Naive thymus-derived CD4-positive, alpha-beta T cell (primary cell): ENCODE results near the gene ADGRG3. TPM values are rescaled to one million over a fixed set of nuclear protein-coding genes. Genes with fewer than 3 reads are reported as not detected.
A peak's percentile ranks its signal among the peaks of the same experiment; 100 is the strongest.

Experiments
- ATAC-seq: fragments of 150-1000 bp; cut with Tn5 transposase; 2 replicates; pipeline ENCODE4 v1.10.0; 2021; ENCODE audit warnings: mild to moderate bottlenecking, moderate library complexity
- CTCF ChIA-PET: fragments of 350-600 bp; sonication (Branson Sonifier 250); formaldehyde crosslinking; loops from one replicate; lab custom pipeline; 2021; ENCODE audit warnings: antibody characterized with exemption; lab: Charles Lee
- POLR2A ChIA-PET: fragments of 350-600 bp; sonication (Branson Sonifier 250); formaldehyde crosslinking; loops from one replicate; lab custom pipeline; 2021; ENCODE audit warnings: antibody characterized with exemption, inconsistent platforms; lab: Charles Lee
- DNase-seq, 9 donors: peaks; one replicate each; pipeline versions ENCODE4 v3.0.0 to v3.0.0-alpha.2; 2020 to 2022; ENCODE audit warnings: mixed read lengths in 1 of 9
- H3K27ac ChIP-seq: one replicate; pipeline ENCODE4 v1.7.0; 2013; ENCODE audit warnings: mild to moderate bottlenecking, low read depth, low read length, moderate library complexity
- H3K27me3 ChIP-seq, 2 donors: one replicate each; pipeline ENCODE4 v1.7.0; 2013; ENCODE audit warnings: low read length in 2 of 2, mild to moderate bottlenecking in 2 of 2, moderate library complexity in 2 of 2; ENCODE audit not compliant: control insufficient read depth in 2 of 2, insufficient read depth in 2 of 2
- H3K36me3 ChIP-seq, 3 experiments: 1 replicate in 2 of 3; 2 replicates in 1 of 3; pipeline ENCODE4 v1.7.0; 2013; ENCODE audit warnings: low read length in 3 of 3, mild to moderate bottlenecking in 3 of 3, moderate library complexity in 1 of 3; ENCODE audit not compliant: insufficient read depth in 3 of 3, control insufficient read depth in 2 of 3
- H3K4me1 ChIP-seq, 2 donors: one replicate each; pipeline ENCODE4 v1.7.0; 2013; ENCODE audit warnings: low read length in 2 of 2, mild to moderate bottlenecking in 2 of 2, moderate library complexity in 1 of 2; ENCODE audit not compliant: control insufficient read depth in 2 of 2, insufficient read depth in 2 of 2
- H3K4me3 ChIP-seq: 2 replicates; pipeline ENCODE4 v1.7.0; 2013; ENCODE audit warnings: mild to moderate bottlenecking, low read length
- H3K9me3 ChIP-seq, 3 experiments: 1 replicate in 2 of 3; 2 replicates in 1 of 3; pipeline ENCODE4 v1.7.0; 2013; ENCODE audit warnings: low read length in 3 of 3; ENCODE audit not compliant: control insufficient read depth in 2 of 3
- H3K27ac Mint-ChIP-seq, 9 donors: one replicate each; pipeline ENCODE4 v1.8.0; 2020 to 2022; ENCODE audit warnings: mixed read lengths in 9 of 9, mild to moderate bottlenecking in 8 of 9, moderate library complexity in 5 of 9, inconsistent platforms in 2 of 9
- H3K27me3 Mint-ChIP-seq, 5 donors: one replicate each; pipeline ENCODE4 v1.8.0; 2021 to 2022; ENCODE audit warnings: mixed read lengths in 5 of 5, mild to moderate bottlenecking in 1 of 5
- H3K36me3 Mint-ChIP-seq, 5 donors: one replicate each; pipeline ENCODE4 v1.8.0; 2020 to 2022; ENCODE audit warnings: mixed read lengths in 5 of 5, mild to moderate bottlenecking in 3 of 5, inconsistent platforms in 1 of 5
- H3K4me1 Mint-ChIP-seq, 7 donors: one replicate each; pipeline ENCODE4 v1.8.0; 2020 to 2022; ENCODE audit warnings: mixed read lengths in 7 of 7, mild to moderate bottlenecking in 3 of 7, inconsistent platforms in 1 of 7
- H3K4me3 Mint-ChIP-seq, 10 donors: one replicate each; pipeline ENCODE4 v1.8.0; 2020 to 2022; ENCODE audit warnings: mild to moderate bottlenecking in 10 of 10, mixed read lengths in 10 of 10, moderate library complexity in 6 of 10, inconsistent platforms in 2 of 10
- H3K9me3 Mint-ChIP-seq, 11 donors: one replicate each; pipeline ENCODE4 v1.8.0; 2020 to 2022; ENCODE audit warnings: mixed read lengths in 11 of 11, mild to moderate bottlenecking in 4 of 11, inconsistent platforms in 1 of 11, moderate library complexity in 1 of 11
- intact Hi-C, 2 donors: fragments of 100-400 bp; cut with micrococcal nuclease; formaldehyde crosslinking; loops; one replicate each; pipeline ENCODE4 v1.15.1; 2023
- polyA plus RNA-seq, 2 donors: library from polyadenylated mRNA; unstranded; fragments of 300-500 nt; fragmentation: Illumina TruSeq; gene quantifications; one replicate each; pipeline ENCODE4 v1.2.3, GENCODE V29; 2021
- total RNA-seq, 6 experiments: library from RNA in 5 of 6; stranded (reverse) in 5 of 6; gene quantifications; 1 replicate in 5 of 6; 2 replicates in 1 of 6; pipeline ENCODE4 v1.2.3 and lab custom pipeline; 2021 to 2026

Gene ADGRG3
- total and polyA plus RNA-seq, 7 experiments from 2014 or later: 4.9 to 14.1 TPM; not detected in 5

DNA sequence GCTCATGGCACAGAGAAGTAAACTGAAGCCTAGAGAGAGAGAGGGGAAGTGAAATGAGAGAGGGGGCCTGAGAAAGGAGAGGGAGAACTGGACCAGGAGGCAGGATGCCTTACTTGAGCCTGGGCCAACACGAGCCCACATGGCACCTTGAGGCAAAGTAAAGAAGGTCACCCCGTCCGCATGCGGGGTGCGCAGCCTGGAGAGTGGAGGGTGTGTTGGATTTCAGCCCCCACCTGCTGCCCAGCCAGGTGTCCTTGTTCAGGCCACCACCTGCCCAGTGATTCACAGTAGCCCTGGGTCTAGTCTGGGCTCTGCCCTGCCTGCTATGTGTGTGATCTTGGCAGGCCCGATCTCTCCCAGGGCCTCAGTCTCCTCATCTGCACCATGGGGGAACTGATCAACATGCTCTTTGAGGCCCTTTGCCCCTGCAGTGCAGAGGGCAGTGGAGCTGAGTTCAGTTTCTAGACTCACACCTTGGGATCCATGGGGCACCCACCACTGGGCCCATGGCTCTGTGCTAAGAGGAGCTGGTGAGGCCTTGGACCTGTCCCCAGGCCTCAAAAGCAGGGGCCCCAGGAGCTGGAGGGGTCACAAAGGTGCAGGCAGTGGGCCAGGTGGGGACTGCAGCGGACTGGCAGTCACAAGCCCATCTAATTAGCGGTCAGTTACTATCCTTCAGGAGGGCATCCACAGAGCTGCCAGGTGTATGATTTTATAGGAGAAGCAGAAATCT, 16.7 kb downstream of the ADGRG3 start:
- Mint-ChIP-seq H3K4me3 (no peak overlapping the region), H3K4me1 (peaks cover 7 to 13% (median 10%) of the 10 kb centered on the region in 7 donors), H3K9me3 (no peaks in the 10 kb centered on the region), H3K27ac (no peak overlapping the region), H3K27me3 (no peaks in the 10 kb centered on the region), H3K36me3 (no peaks in the 10 kb centered on the region)
- DNase-seq: no peak
- H3K27me3 ChIP-seq: no peaks in the 10 kb centered on the region
- ATAC-seq: no peak
- intact Hi-C loops: no loop called here
- H3K4me1 ChIP-seq: peaks cover 3 to 5% of the 10 kb centered on the region in 2 donors
- no peaks in the 10 kb centered on the region for H3K36me3 ChIP-seq
- POLR2A ChIA-PET: no interaction called here
- no peak overlapping the region for H3K27ac ChIP-seq
- H3K4me3 ChIP-seq: no peak overlapping the region
- no peaks in the 10 kb centered on the region for H3K9me3 ChIP-seq
- CTCF ChIA-PET: interaction anchor here (0.6 kb wide), 1 partner anchor 150 kb away, joined by 3 read pairs; no protein-coding TSS in a partner anchor

- Histone ChIP-seq H3K27ac (no peak overlapping the region), H3K4me3 (no peak overlapping the region), H3K4me1 (peaks cover 10 to 12% of the 10 kb centered on the region in 2 donors), H3K9me3 (no peaks in the 10 kb centered on the region), H3K36me3 (no peaks in the 10 kb centered on the region), H3K27me3 (no peaks in the 10 kb centered on the region)
- ATAC-seq: no peak
- Mint-ChIP-seq H3K27ac (no peak overlapping the region), H3K4me1 (peaks cover 12 to 18% (median 15%) of the 10 kb centered on the region in 7 donors), H3K9me3 (no peaks in the 10 kb centered on the region), H3K36me3 (no peaks in the 10 kb centered on the region), H3K4me3 (no peak overlapping the region), H3K27me3 (no peaks in the 10 kb centered on the region)
- intact Hi-C loops: no loop called here
- no peak for DNase-seq
- ChIA-PET CTCF (interaction anchor here (0.6 kb wide), 1 partner anchor 151 kb away, joined by 3 read pairs; no protein-coding TSS in a partner anchor), POLR2A (no interaction called here)
These were observed 17.5 kb downstream of the ADGRG3 start for GRCh38 chr16:57685633-57686032.

GRCh38 chr16:57686577-57686976, 18.5 kb downstream of the ADGRG3 start:
- Mint-ChIP-seq H3K9me3 (no peaks in the 10 kb centered on the region), H3K27ac (no peak overlapping the region), H3K4me3 (no peak overlapping the region), H3K4me1 (peaks cover 12 to 20% (median 16%) of the 10 kb centered on the region in 7 donors), H3K36me3 (no peaks in the 10 kb centered on the region), H3K27me3 (no peaks in the 10 kb centered on the region)
- DNase-seq: no peak
- ATAC-seq: no peak
- peaks cover 10 to 12% of the 10 kb centered on the region in 2 donors for H3K4me1 ChIP-seq
- H3K36me3 ChIP-seq: no peaks in the 10 kb centered on the region
- no peaks in the 10 kb centered on the region for H3K9me3 ChIP-seq
- H3K27ac ChIP-seq: no peak overlapping the region
- no peaks in the 10 kb centered on the region for H3K27me3 ChIP-seq
- ChIA-PET POLR2A (no interaction called here), CTCF (interaction anchor here (1.1 kb wide), 1 partner anchor 820 kb away, joined by 3 read pairs; no protein-coding TSS in a partner anchor)
- intact Hi-C loops: no loop called here
- no peak overlapping the region for H3K4me3 ChIP-seq

DNA sequence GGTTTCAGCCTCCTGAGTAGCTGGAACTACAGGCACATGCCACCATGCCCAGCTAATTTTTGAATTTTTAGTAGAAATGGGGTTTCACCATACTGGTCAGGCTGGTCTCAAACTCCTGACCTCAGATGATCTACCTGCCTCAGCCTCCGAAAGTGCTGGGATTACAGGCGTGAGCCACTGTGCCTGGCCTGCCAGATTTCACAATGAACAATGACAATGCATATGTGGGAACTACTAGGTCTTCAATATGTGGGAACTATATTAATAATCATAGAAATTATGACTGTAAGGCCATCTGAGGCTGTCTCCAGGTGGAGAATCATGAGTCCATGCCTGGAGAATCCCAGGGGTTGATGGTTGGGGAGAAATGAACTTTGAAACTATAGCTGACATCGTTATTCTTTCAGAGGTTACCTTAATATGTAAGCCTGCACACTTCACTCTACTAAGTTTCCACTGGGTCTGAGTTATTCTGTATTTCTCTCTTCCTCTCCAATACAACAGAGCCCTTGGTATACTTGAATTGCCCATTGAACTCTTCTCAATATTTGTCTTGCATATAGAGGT, 19.3 kb downstream of the ADGRG3 start:
- peak overlapping the region in 8 of 9 donors; percentile 10 to 82 (median 50) for H3K27ac Mint-ChIP-seq

DNA sequence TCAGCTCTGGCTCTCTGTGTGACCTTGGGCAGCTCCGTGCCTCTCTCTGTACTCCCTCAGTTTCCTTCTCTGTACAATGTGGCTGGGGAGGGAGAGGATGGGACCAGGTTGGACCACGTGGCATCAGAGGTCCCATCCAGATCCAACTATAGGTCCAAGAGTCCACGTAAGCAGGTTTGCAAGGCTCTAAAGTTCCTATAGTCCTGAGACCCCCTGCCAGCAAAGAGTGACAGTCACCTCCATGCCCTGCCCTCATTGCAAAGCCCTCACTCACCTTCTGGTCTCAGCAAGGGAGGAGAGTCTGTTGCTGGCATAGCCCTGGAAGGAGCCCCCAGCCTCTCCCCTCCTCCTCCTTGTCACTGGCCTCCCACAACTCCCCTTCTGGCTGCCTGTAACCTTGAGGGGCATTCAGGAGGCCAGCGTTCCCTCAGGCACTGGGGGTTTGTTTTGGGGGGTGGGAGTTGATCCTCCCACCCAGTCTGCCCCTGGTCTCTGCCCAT, 20.4 kb downstream of the ADGRG3 start:
- H3K9me3 Mint-ChIP-seq: no peaks in the 10 kb centered on the region
- ChIA-PET POLR2A (no interaction called here), CTCF (no interaction called here)
- no peaks in the 10 kb centered on the region for H3K9me3 ChIP-seq
- H3K4me1 Mint-ChIP-seq: peaks cover 12 to 20% (median 16%) of the 10 kb centered on the region in 7 donors
- no peak overlapping the region for H3K4me3 Mint-ChIP-seq
- ATAC-seq (no peak), DNase-seq (no peak)
- peak overlapping the region; percentile 24 to 91 (median 88) for H3K27ac Mint-ChIP-seq
- H3K4me1 ChIP-seq: peaks cover 10 to 12% of the 10 kb centered on the region in 2 donors
- H3K27me3 Mint-ChIP-seq: peaks cover 0 to 9% (median 0%) of the 10 kb centered on the region in 5 donors
- no peaks in the 10 kb centered on the region for H3K36me3 Mint-ChIP-seq
- no peaks in the 10 kb centered on the region for H3K36me3 ChIP-seq
- H3K27me3 ChIP-seq: no peaks in the 10 kb centered on the region
- H3K4me3 ChIP-seq: no peak overlapping the region
- H3K27ac ChIP-seq: no peak overlapping the region
- intact Hi-C loops: no loop called here

More for the DNA sequence above, 19.3 kb downstream of the ADGRG3 start:
- Histone ChIP-seq H3K4me3 (no peak overlapping the region), H3K36me3 (no peaks in the 10 kb centered on the region), H3K4me1 (peaks cover 10 to 12% of the 10 kb centered on the region in 2 donors), H3K27me3 (no peaks in the 10 kb centered on the region), H3K9me3 (no peaks in the 10 kb centered on the region), H3K27ac (no peak overlapping the region)
- ChIA-PET CTCF (interaction anchor here (1.1 kb wide), 1 partner anchor 821 kb away, joined by 3 read pairs; no protein-coding TSS in a partner anchor), POLR2A (no interaction called here)
- H3K9me3 Mint-ChIP-seq: no peaks in the 10 kb centered on the region
- peaks cover 0 to 3% (median 0%) of the 10 kb centered on the region in 5 donors for H3K27me3 Mint-ChIP-seq
- H3K36me3 Mint-ChIP-seq: no peaks in the 10 kb centered on the region
- no peak overlapping the region for H3K4me3 Mint-ChIP-seq
- ATAC-seq (no peak), DNase-seq (no peak)
- intact Hi-C loops: no loop called here
- peaks cover 12 to 20% (median 16%) of the 10 kb centered on the region in 7 donors for H3K4me1 Mint-ChIP-seq

DNA sequence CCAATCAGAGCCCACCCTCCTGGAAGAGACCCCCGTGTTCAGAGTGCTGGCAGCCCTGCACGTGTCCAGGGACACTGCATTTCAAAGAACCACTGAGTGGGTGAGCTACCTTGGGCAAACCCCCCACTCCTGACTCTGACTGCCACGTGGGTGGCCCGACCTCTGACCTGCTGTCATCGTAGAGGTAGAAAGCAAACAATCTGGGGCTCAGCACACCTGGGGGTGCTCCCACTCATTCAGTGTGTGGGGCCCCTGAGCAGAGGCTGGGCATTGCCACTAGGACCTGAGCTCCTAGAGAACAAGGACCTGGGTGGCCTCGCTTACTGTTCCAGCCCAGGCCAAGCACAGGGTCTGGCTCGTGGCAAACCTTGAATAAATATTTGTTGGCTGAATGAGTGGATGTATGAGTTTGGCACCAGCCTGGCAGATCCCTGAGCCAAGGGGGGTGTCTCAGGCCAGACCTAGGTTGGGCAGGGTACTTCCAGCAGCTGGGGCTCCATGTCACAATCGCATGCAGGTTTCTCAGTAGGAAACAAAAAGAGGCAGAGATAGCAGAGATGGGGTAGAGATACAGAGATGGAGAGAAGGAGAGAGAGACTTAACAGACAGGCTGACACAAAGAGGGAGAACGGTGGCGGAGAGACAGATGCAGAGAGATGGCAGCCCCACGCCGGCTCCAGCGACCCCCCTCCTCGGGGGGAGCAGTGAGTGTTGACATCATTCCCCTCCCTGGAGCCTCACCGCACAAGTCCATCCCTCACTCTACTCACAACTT, 21.1 kb downstream of the ADGRG3 start:
- Mint-ChIP-seq H3K9me3 (no peaks in the 10 kb centered on the region), H3K4me1 (peaks cover 12 to 20% (median 16%) of the 10 kb centered on the region in 7 donors), H3K27me3 (peaks cover 0 to 9% (median 0%) of the 10 kb centered on the region in 5 donors), H3K27ac (peak overlapping the region; percentile 86 to 91 (median 90)), H3K4me3 (peak overlapping the region; percentile 34 to 83 (median 63)), H3K36me3 (no peaks in the 10 kb centered on the region)
- Histone ChIP-seq H3K9me3 (no peaks in the 10 kb centered on the region), H3K27me3 (no peaks in the 10 kb centered on the region), H3K36me3 (no peaks in the 10 kb centered on the region), H3K4me1 (peaks cover 10 to 12% of the 10 kb centered on the region in 2 donors), H3K27ac (peak overlapping the region; percentile 56), H3K4me3 (no peak overlapping the region)
- ChIA-PET POLR2A (interaction anchor here (0.5 to 1.6 kb wide), 2 partner anchors 46 to 547 kb away, joined by 3 to 6 read pairs; partner anchors contain the start of gene KATNB1), CTCF (no interaction called here)
- intact Hi-C loops: loop anchor here in 1 of 2 donors (1.0 kb wide), 1 partner anchor 46 kb away; the partner anchor contains the start of gene KATNB1
- no peak for DNase-seq
- ATAC-seq: no peak
